ENCODE results near the gene ARVCF. TPM values are rescaled to one million over a fixed set of nuclear protein-coding genes. Genes with fewer than 3 reads are reported as not detected.
A peak's percentile ranks its signal among the peaks of the same experiment; 100 is the strongest.

ARVCF gene
- total RNA-seq, 2 donors from 2014 or later = 39.6 to 65.9 TPM

DNA sequence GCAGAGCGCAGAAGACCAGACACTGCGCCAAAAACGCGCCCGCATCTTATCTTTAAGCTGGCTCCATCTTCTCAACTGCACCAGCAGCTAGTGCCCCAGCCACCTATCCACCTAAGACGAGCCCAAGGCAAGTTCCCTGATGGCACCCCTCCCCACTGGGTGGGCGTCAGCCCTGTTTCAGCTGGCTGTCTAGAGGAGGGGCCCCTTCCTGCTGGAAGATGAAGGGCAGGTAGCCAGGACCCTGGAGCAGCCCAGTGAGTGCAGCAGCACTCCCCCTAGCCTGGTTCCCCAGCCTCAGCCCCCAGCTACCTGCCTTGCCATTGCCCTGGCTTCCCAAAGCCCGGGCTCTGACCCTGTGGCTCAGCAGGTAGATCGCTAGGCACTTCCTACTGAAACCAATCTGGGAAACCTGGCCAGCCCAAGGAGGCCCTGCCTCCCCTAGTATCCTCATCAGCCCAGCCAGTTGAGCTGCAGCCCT is 28.3 kb downstream of the ARVCF start:
- 95% methylated on average over 9 of the region's 9 CpGs for WGBS
- no peak for TF ChIP-seq POLR2A (IDR thresholded peaks at IDR 0.05)
- TF ChIP-seq POLR2AphosphoS5 (IDR thresholded peaks at IDR 0.05) = no peak
- TF ChIP-seq, protein P1, sequence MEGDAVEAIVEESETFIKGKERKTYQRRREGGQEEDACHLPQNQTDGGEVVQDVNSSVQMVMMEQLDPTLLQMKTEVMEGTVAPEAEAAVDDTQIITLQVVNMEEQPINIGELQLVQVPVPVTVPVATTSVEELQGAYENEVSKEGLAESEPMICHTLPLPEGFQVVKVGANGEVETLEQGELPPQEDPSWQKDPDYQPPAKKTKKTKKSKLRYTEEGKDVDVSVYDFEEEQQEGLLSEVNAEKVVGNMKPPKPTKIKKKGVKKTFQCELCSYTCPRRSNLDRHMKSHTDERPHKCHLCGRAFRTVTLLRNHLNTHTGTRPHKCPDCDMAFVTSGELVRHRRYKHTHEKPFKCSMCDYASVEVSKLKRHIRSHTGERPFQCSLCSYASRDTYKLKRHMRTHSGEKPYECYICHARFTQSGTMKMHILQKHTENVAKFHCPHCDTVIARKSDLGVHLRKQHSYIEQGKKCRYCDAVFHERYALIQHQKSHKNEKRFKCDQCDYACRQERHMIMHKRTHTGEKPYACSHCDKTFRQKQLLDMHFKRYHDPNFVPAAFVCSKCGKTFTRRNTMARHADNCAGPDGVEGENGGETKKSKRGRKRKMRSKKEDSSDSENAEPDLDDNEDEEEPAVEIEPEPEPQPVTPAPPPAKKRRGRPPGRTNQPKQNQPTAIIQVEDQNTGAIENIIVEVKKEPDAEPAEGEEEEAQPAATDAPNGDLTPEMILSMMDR (IDR thresholded peaks at IDR 0.05) = no peak
- Histone ChIP-seq H3K36me3 (no peaks in the 10 kb centered on the region), H3K4me1 (replicated peaks) (peaks cover 4% of the 10 kb centered on the region), H3K9me3 (no peaks in the 10 kb centered on the region), H3K27ac (no peak overlapping the region), H3K4me3 (no peak overlapping the region), H3K27me3 (replicated peaks; ENCODE audit: insufficient read depth) (no peaks in the 10 kb centered on the region)
- intact Hi-C loops (cut with DNase I) = no loop called here
- DNase-seq (ENCODE audit: low spot score) = no peak

DNA sequence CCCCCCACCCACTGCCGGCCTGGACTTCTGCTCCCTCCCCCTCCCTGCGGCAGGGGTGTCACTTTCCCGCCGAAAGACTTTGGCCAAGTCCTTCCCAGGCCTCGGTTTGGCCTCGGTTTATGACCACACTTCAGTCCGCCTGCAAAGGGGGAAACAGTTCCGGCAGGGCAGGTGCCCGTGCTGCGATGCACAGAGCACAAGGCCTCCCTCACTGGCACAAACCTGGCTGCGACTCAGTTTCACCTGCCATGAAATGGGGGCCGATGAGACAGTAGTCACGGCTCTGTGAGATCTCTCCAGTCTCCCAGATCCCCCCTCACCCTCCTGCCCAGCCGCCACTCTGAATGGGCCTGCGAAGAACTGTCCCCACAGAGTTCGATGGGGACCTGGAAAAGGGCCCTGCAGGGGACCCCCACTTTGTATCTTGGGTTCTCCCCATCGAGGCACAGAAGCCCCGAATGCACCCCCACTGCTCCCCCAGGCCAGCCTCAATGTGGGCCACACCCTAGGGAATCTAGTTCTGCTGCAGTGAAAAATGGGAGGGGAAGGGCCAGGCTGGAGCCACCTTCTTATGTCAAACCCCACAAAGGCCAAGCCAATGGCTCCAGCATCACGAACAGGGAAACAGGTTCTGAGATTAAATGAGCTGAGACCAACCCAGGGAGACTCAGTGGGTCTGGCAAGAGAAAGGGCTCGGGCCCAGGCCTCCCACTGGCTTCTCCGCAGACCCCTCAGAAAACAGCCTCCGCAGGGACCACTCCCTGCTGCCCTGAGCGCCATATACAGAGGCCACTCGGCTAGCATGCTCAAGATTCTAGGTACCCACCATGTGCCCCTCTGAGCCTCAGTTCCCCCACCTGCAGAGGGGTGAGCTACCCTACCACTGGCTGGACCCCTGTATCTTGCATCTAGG is 29.0 kb downstream of the ARVCF start:
- no peaks in the 10 kb centered on the region for H3K27me3 ChIP-seq (replicated peaks; ENCODE audit: insufficient read depth)
- peaks cover 4% of the 10 kb centered on the region for H3K4me1 ChIP-seq (replicated peaks)
- peak overlapping the region in 1 of 2 donors; percentile 72 for H3K4me3 ChIP-seq
- no peaks in the 10 kb centered on the region for H3K36me3 ChIP-seq
- no peak for DNase-seq (ENCODE audit: low spot score)
- no peaks in the 10 kb centered on the region for H3K9me3 ChIP-seq
- WGBS = 68% methylated on average over 19 of the region's 24 CpGs
- intact Hi-C loops (cut with DNase I) = no loop called here
- H3K27ac ChIP-seq = peak overlapping the region; percentile 20 to 79
- TF ChIP-seq, protein P1 (IDR thresholded peaks at IDR 0.05) = no peak
- no peak for TF ChIP-seq POLR2AphosphoS5 (IDR thresholded peaks at IDR 0.05)
- no peak for TF ChIP-seq POLR2A (IDR thresholded peaks at IDR 0.05)

DNA sequence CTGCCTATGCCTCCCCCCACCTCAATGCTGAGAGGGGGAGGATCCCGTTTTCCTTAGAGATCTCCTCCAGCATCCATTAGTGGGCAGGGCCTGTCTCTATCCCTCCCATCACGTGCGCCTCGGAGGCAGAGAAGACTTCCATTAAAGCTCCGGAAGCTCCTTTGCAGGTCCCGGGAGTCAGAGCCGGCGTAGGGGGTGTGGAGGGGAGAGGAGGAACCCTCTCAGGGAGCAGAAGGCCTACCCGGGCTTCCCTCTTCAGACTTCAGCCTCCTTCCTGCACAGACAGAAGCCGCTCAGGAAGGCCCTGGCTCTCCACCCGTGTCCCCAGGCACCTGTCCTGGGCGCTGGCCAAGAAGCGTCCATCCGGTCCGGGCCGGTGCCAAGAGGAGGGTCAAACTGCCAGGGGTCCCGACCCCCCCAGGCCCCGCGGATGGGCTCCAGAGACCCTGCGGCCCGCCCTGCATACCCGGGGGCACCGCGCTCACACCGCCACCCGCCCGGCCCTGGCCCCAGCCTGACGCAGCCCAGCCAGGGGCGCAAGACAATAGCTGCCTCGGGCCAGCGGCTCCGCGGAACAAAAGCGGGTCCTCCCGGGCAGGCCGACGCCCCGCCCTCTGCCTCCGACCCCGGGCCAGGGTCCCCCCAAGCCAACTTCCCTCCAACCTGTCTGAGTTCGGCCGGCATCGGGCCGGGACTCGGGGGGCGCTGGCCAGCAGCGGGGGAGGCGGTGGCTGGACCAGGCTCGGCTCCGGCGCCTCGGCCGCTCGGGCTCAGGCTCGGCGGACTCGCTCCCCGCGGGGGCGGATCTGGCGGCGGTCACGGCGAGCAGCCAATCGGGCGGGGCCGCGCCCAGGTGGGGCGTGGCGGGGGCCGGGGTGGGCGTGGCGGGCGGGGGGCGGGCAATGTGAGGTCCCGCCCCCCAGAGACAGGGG is 29.9 kb downstream of the ARVCF start:
- no peaks in the 10 kb centered on the region for H3K36me3 ChIP-seq
- H3K27ac ChIP-seq = peak overlapping the region; percentile 79 to 80
- H3K27me3 ChIP-seq (replicated peaks; ENCODE audit: insufficient read depth) = no peaks in the 10 kb centered on the region
- under 1% methylated on average over 47 of the region's 76 CpGs for WGBS
- TF ChIP-seq POLR2AphosphoS5 (IDR thresholded peaks at IDR 0.05) (peak; percentile 24), POLR2A (IDR thresholded peaks at IDR 0.05) (peak; percentile 87)
- TF ChIP-seq, protein P1 (IDR thresholded peaks at IDR 0.05) = peak in 1 of 4 experiments; percentile 7
- DNase-seq (ENCODE audit: low spot score) = peak; percentile 69
- intact Hi-C loops (cut with DNase I) = no loop called here
- H3K9me3 ChIP-seq = no peaks in the 10 kb centered on the region
- H3K4me1 ChIP-seq (replicated peaks) = peaks cover 4% of the 10 kb centered on the region
- peak overlapping the region; percentile 53 to 72 for H3K4me3 ChIP-seq

DNA sequence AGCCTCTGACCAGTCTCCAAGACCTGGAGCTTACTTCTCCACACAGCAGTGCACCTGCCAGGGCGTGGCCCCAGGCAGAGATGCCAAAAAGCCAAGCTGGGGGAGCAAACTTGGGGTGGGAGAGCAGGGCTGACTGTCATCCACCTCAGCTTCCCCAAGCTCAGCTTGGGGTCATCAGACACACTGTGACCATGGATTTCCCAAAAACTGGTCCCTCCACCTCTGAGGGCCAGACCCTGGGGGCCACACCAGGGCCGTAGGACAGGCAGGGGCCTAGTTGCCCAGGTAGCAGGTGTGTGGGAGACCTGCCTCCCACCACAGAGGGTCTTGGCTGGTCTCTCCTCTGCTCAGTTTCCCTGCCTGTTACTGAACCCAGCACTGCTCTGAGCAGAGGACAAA is 30.6 kb downstream of the ARVCF start:
- Histone ChIP-seq H3K27ac (peak overlapping the region in 1 of 2 donors; percentile 79), H3K27me3 (replicated peaks; ENCODE audit: insufficient read depth) (no peaks in the 10 kb centered on the region), H3K4me3 (peak overlapping the region; percentile 53 to 72), H3K4me1 (replicated peaks) (peaks cover 4% of the 10 kb centered on the region), H3K9me3 (no peaks in the 10 kb centered on the region), H3K36me3 (peaks cover 2 to 5% of the 10 kb centered on the region in 2 donors)
- TF ChIP-seq POLR2A (IDR thresholded peaks at IDR 0.05) = no peak
- intact Hi-C loops (cut with DNase I) = no loop called here
- DNase-seq (ENCODE audit: low spot score) = no peak
- 44% methylated on average over 2 of the region's 2 CpGs for whole genome bisulfite sequencing
